HG03432 (cell line): Measurements from ENCODE around the gene ZNRF4.
"Not testable (repeated sequence)": the region's sequence is repeated elsewhere in the genome, so short reads cannot be mapped to it uniquely, and the experiment has no call there.

ENCODE experiments used
- ATAC-seq: cut with Tn5 transposase; IDR thresholded peaks from one replicate; pipeline ENCODE4 v1.9.1; 2021; ENCODE audit warnings: mild to moderate bottlenecking, moderate library complexity; ENCODE audit not compliant: unreplicated experiment

The ZNRF4 gene

GRCh38 chr19:5455367-5456129, at the start of gene ZNRF4:
Gene ZNRF4 (plus strand): TSS chr19:5455417. CDS start chr19:5455492, 75 bp downstream.
- ATAC-seq, result no peak

GRCh38 chr19:5406198-5406597, 49.0 kb upstream of the ZNRF4 start:
- ATAC-seq, result not testable (repeated sequence)

GRCh38 chr19:5406816-5407215, 48.4 kb upstream of the ZNRF4 start:
- ATAC-seq, result no peak

- ATAC-seq, result no peak
These were observed 47.9 kb upstream of the ZNRF4 start for GRCh38 chr19:5407356-5407755.

GRCh38 chr19:5417495-5418436, 37.5 kb upstream of the ZNRF4 start:
- ATAC-seq, result no peak

GRCh38 chr19:5418677-5419076, 36.5 kb upstream of the ZNRF4 start:
- no peak for ATAC-seq

- ATAC-seq, result no peak
These were observed 34.3 kb upstream of the ZNRF4 start for GRCh38 chr19:5420953-5421352.

- ATAC-seq, result no peak
These were observed 31.6 kb upstream of the ZNRF4 start for GRCh38 chr19:5423567-5424125.

GRCh38 chr19:5424192-5424973, 30.8 kb upstream of the ZNRF4 start:
- no peak for ATAC-seq

- ATAC-seq, result no peak
These were observed 30.0 kb upstream of the ZNRF4 start for GRCh38 chr19:5425260-5425659.

- ATAC-seq, result no peak
These were observed 25.0 kb upstream of the ZNRF4 start for GRCh38 chr19:5430237-5430636.

- ATAC-seq, result no peak
These were observed 22.5 kb upstream of the ZNRF4 start for GRCh38 chr19:5432687-5433086.

GRCh38 chr19:5434351-5434917, 20.8 kb upstream of the ZNRF4 start:
- no peak for ATAC-seq

- no peak for ATAC-seq
These were observed 20.1 kb upstream of the ZNRF4 start for GRCh38 chr19:5434970-5435641.

GRCh38 chr19:5435642-5436017, 19.6 kb upstream of the ZNRF4 start:
- ATAC-seq, result no peak

GRCh38 chr19:5436106-5436947, 18.9 kb upstream of the ZNRF4 start:
- ATAC-seq, result no peak

- no peak for ATAC-seq
These were observed 18.3 kb upstream of the ZNRF4 start for GRCh38 chr19:5436948-5437306.

- not testable (repeated sequence) for ATAC-seq
These were observed 16.5 kb upstream of the ZNRF4 start for GRCh38 chr19:5438756-5439155.

- no peak for ATAC-seq
These were observed 15.8 kb upstream of the ZNRF4 start for GRCh38 chr19:5439452-5439851.
